Endothelial cell of umbilical vein (primary cell): ENCODE measurements around the gene GALNT10. TPM values are rescaled to one million over a fixed set of nuclear protein-coding genes. Genes with fewer than 3 reads are reported as not detected.

ENCODE experiments used
- BruUV-seq: library from RNA; stranded (reverse); fragments of 400-500 nt; replicated peaks from 2 replicates; lab custom pipeline; 2021; lab: Mats Ljungman, UMichigan
- CTCF ChIA-PET: fragments of 300-600, 350-600 bp; sonication (Branson Sonifier 250); formaldehyde crosslinking; loops from one replicate; lab custom pipeline; 2021; ENCODE audit warnings: antibody characterized with exemption, inconsistent platforms; lab: Charles Lee
- POLR2A ChIA-PET: fragments of 300-600, 350-600 bp; sonication (Branson Sonifier 250); formaldehyde crosslinking; loops from one replicate; lab custom pipeline; 2021; ENCODE audit warnings: antibody characterized with exemption, inconsistent platforms; lab: Charles Lee
- DNase-seq: peaks from one replicate; pipeline ENCODE4 v3.0.0-alpha.2; 2011; ENCODE audit warnings: low read depth, low spot score
- FAIRE-seq: peaks from 2 replicates; lab custom pipeline; 2011; peaks lifted over from hg19 to GRCh38; lab: Jason Lieb, UNC
- H2AFZ ChIP-seq: 2 replicates; pipeline ENCODE4 v1.6.0; 2012; ENCODE audit warnings: low read depth, low read length, control low read depth, inconsistent platforms
- H3K27ac ChIP-seq: 2 replicates; pipeline ENCODE4 v1.5.1; 2011; ENCODE audit warnings: low read depth, mild to moderate bottlenecking, control low read depth, low read length, moderate library complexity; ENCODE audit not compliant: insufficient read depth
- H3K27me3 ChIP-seq, 2 experiments: 2 replicates each; pipeline versions ENCODE4 v1.6.0 to v1.6.1; 2011; ENCODE audit warnings: low read length in 2 of 2, mixed read lengths in 1 of 2; ENCODE audit not compliant: control insufficient read depth in 2 of 2, insufficient read depth in 2 of 2
- H3K36me3 ChIP-seq, 2 experiments: 2 replicates in 1 of 2; 3 replicates in 1 of 2; pipeline ENCODE4 v1.5.1; 2011; ENCODE audit warnings: low read length in 2 of 2, mild to moderate bottlenecking in 1 of 2, moderate library complexity in 1 of 2; ENCODE audit not compliant: control insufficient read depth in 2 of 2, insufficient read depth in 2 of 2; ENCODE audit errors: extremely low read depth in 1 of 2
- H3K4me1 ChIP-seq: 3 replicates; pipeline ENCODE4 v1.5.1; 2011; ENCODE audit warnings: mild to moderate bottlenecking, low read length; ENCODE audit not compliant: control insufficient read depth, insufficient read depth; ENCODE audit errors: extremely low read depth
- H3K4me2 ChIP-seq: 2 replicates; pipeline ENCODE4 v1.6.1; 2011; ENCODE audit warnings: low read length, control low read depth, mixed read lengths; ENCODE audit not compliant: insufficient read depth
- H3K4me3 ChIP-seq, 3 experiments: fragments of 200-600 bp in 1 of 3; sonication (generic), shearing (Covaris generic) in 1 of 3; replicated peaks in 1 of 3; 2 replicates each; pipeline ENCODE4 v1.5.1; 2011 to 2016; ENCODE audit warnings: control low read depth in 3 of 3, low read length in 3 of 3, mild to moderate bottlenecking in 2 of 3, inconsistent platforms in 1 of 3, low read depth in 1 of 3, moderate library complexity in 1 of 3; ENCODE audit not compliant: insufficient read depth in 1 of 3
- H3K79me2 ChIP-seq: 2 replicates; pipeline ENCODE4 v1.6.0; 2012; ENCODE audit warnings: low read length, inconsistent platforms; ENCODE audit not compliant: control insufficient read depth, insufficient read depth
- H3K9ac ChIP-seq: replicated peaks from 2 replicates; pipeline ENCODE3; 2011; ENCODE audit warnings: low read length, control low read depth; ENCODE audit not compliant: insufficient read depth; ENCODE audit errors: extremely low read depth
- H3K9me1 ChIP-seq: replicated peaks from 3 replicates; pipeline ENCODE4 v1.6.0; 2011; ENCODE audit warnings: mild to moderate bottlenecking, low read length; ENCODE audit not compliant: control insufficient read depth, insufficient read depth; ENCODE audit errors: extremely low read depth
- H3K9me3 ChIP-seq: replicated peaks from 2 replicates; pipeline ENCODE4 v1.5.1; 2012; ENCODE audit warnings: low read length, inconsistent platforms; ENCODE audit not compliant: control insufficient read depth, insufficient read depth
- H4K20me1 ChIP-seq: replicated peaks from 2 replicates; pipeline ENCODE3; 2011; ENCODE audit warnings: mild to moderate bottlenecking, low read length; ENCODE audit not compliant: control insufficient read depth, insufficient read depth; ENCODE audit errors: extremely low read depth
- EZH2 ChIP-seq: IDR thresholded peaks from 2 replicates; pipeline ENCODE4 v1.6.1; 2012; ENCODE audit warnings: borderline replicate concordance, low read depth, mild to moderate bottlenecking, moderate library complexity, low read length, inconsistent platforms; ENCODE audit not compliant: severe bottlenecking
- FOS ChIP-seq: IDR thresholded peaks from 2 replicates; pipeline ENCODE4 v1.6.1; 2011; ENCODE audit warnings: mild to moderate bottlenecking, low read length, moderate library complexity, borderline replicate concordance; ENCODE audit not compliant: insufficient read depth
- GATA2 ChIP-seq: IDR thresholded peaks from 2 replicates; pipeline ENCODE4 v1.7.0; 2011; ENCODE audit warnings: low read depth, mild to moderate bottlenecking, moderate library complexity, mixed read lengths, low read length; ENCODE audit not compliant: insufficient read length, insufficient read depth
- JUN ChIP-seq: IDR thresholded peaks from 2 replicates; pipeline ENCODE4 v1.6.1; 2011; ENCODE audit warnings: borderline replicate concordance, low read depth; ENCODE audit not compliant: insufficient read length, insufficient read depth
- MYC ChIP-seq: IDR thresholded peaks from one replicate; pipeline ENCODE4 v1.6.1; 2011; ENCODE audit warnings: mild to moderate bottlenecking, low read depth, low read length
- POLR2A ChIP-seq: IDR thresholded peaks from 2 replicates; pipeline ENCODE4 v1.6.1; 2012; ENCODE audit warnings: low read depth, mild to moderate bottlenecking, control low read depth, low read length
- POLR2AphosphoS5 ChIP-seq: IDR thresholded peaks from 2 replicates; pipeline ENCODE4 v1.6.1; 2012; ENCODE audit warnings: low read depth, mild to moderate bottlenecking, control low read depth, low read length, moderate library complexity; ENCODE audit not compliant: insufficient read depth
- dilution Hi-C: fragments of 300-500 bp; cut with MboI; formaldehyde crosslinking; loops from one replicate; pipeline ENCODE4 v1.15.0; 2019; ENCODE audit warnings: low sequenced_read_pairs; ENCODE audit not compliant: extremely low pct_ligation_motif_present
- intact Hi-C: fragments of 100-400 bp; cut with micrococcal nuclease; formaldehyde crosslinking; loops from one replicate; pipeline ENCODE4 v1.10.0; 2022
- polyA plus RNA-seq, 4 experiments: library from polyadenylated mRNA; depleted of rRNA in 3 of 4; stranded (reverse) in 3 of 4; unstranded in 1 of 4; fragments of >200 nt; gene quantifications; 2 replicates each; pipeline versions ENCODE4 v1.2.1 to v1.2.3, GENCODE V29; 2011 to 2012; ENCODE audit warnings: missing spikeins in 1 of 4
- total RNA-seq: library from RNA; stranded (reverse); gene quantifications from 2 replicates; pipeline ENCODE4 v1.2.3, GENCODE V29; 2021
- TF ChIP-seq, protein P1 (sequence below), 2 donors: IDR thresholded peaks; 1 replicate in 1 of 2; 2 replicates in 1 of 2; pipeline ENCODE4 v1.5.1; 2011; ENCODE audit warnings: low read length in 2 of 2, mild to moderate bottlenecking in 2 of 2, moderate library complexity in 2 of 2, control low read depth in 1 of 2, inconsistent platforms in 1 of 2, low read depth in 1 of 2; ENCODE audit not compliant: insufficient read depth in 1 of 2; ENCODE audit errors: extremely low read depth in 1 of 2
- TF ChIP-seq, protein P2 (sequence below): IDR thresholded peaks from 2 replicates; pipeline ENCODE4 v1.6.1; 2011; ENCODE audit not compliant: insufficient read depth, insufficient read length

The GALNT10 gene
- total and polyA plus RNA-seq, 2 donors (not counting 3 experiments of a cell fraction or from before 2014, with no cell fraction given): 70.2 to 77.6 TPM

DNA sequence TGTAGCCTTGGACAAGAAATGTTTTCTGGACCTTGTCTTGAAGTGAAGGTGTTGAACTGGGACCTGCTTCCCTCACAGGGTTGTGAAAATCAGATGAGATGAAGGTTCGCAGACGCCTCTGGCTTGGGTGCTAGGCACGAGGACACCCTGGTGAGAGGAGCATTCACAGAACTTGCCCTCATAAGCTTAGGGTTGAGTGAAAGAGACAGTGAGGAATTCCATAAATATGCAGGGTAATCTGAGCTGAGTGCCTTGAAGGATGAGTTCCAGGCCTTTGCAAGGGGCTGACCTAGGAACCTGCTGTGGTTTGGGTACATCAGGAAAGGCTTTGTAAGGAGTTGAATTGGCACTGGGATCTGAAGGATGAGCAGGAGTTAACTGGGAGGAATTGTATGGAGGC lies 179.6 kb downstream of the GALNT10 start:
- FAIRE-seq: no peak
- ChIA-PET CTCF (interaction anchor here (1.5 kb wide), 1 partner anchor 34 kb away, joined by 3 read pairs; no protein-coding TSS in a partner anchor), POLR2A (no interaction called here)

GRCh38 chr5:154370813-154371212 lies 180.3 kb downstream of the GALNT10 start:
- intact Hi-C loops: no loop called here
- dilution Hi-C loops: no loop called here
- DNase-seq (no peak), FAIRE-seq (no peak)
- no peak for TF ChIP-seq MYC
- TF ChIP-seq, protein P1, sequence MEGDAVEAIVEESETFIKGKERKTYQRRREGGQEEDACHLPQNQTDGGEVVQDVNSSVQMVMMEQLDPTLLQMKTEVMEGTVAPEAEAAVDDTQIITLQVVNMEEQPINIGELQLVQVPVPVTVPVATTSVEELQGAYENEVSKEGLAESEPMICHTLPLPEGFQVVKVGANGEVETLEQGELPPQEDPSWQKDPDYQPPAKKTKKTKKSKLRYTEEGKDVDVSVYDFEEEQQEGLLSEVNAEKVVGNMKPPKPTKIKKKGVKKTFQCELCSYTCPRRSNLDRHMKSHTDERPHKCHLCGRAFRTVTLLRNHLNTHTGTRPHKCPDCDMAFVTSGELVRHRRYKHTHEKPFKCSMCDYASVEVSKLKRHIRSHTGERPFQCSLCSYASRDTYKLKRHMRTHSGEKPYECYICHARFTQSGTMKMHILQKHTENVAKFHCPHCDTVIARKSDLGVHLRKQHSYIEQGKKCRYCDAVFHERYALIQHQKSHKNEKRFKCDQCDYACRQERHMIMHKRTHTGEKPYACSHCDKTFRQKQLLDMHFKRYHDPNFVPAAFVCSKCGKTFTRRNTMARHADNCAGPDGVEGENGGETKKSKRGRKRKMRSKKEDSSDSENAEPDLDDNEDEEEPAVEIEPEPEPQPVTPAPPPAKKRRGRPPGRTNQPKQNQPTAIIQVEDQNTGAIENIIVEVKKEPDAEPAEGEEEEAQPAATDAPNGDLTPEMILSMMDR (IDR thresholded peaks at IDR 0.05; ENCODE audit: extremely low read depth in 1 of 2, insufficient read depth in 1 of 2, low read depth in 1 of 2, low read length in 2 of 2): no peak
- no peak for TF ChIP-seq EZH2
- no peak for TF ChIP-seq POLR2A
- TF ChIP-seq GATA2: no peak
- TF ChIP-seq JUN: no peak
- no peak for TF ChIP-seq POLR2AphosphoS5
- TF ChIP-seq, protein P2, sequence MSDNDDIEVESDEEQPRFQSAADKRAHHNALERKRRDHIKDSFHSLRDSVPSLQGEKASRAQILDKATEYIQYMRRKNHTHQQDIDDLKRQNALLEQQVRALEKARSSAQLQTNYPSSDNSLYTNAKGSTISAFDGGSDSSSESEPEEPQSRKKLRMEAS: no peak
- no peak for TF ChIP-seq FOS
- no TSS peak for BruUV-seq
- POLR2A ChIA-PET: no interaction called here
- H3K36me3 ChIP-seq: peaks cover 0 to 4% of the 10 kb centered on the region in 2 experiments
- H3K27me3 ChIP-seq: no peaks in the 10 kb centered on the region
- no peaks in the 10 kb centered on the region for H3K9me1 ChIP-seq
- H3K4me2 ChIP-seq: no peak overlapping the region
- H3K9me3 ChIP-seq: no peaks in the 10 kb centered on the region
- peaks cover 43% of the 10 kb centered on the region for H3K4me1 ChIP-seq
- H3K4me3 ChIP-seq: no peak overlapping the region
- H3K79me2 ChIP-seq: no peaks in the 10 kb centered on the region
- H3K27ac ChIP-seq: no peak overlapping the region
- no peak overlapping the region for H3K9ac ChIP-seq
- CTCF ChIA-PET: interaction anchor here (1.5 kb wide), 1 partner anchor 33 kb away, joined by 3 read pairs; no protein-coding TSS in a partner anchor
- no peaks in the 10 kb centered on the region for H4K20me1 ChIP-seq
- no peak overlapping the region for H2AFZ ChIP-seq

More for the DNA sequence above, 179.6 kb downstream of the GALNT10 start:
- H3K27ac ChIP-seq: no peak overlapping the region
- no TSS peak for BruUV-seq
- H3K9ac ChIP-seq: no peak overlapping the region
- peaks cover 0 to 4% of the 10 kb centered on the region in 2 experiments for H3K36me3 ChIP-seq
- H3K79me2 ChIP-seq: no peaks in the 10 kb centered on the region
- H3K4me1 ChIP-seq: peaks cover 50% of the 10 kb centered on the region
- no peaks in the 10 kb centered on the region for H3K9me3 ChIP-seq
- no peaks in the 10 kb centered on the region for H4K20me1 ChIP-seq
- no peak overlapping the region for H3K4me2 ChIP-seq
- H3K9me1 ChIP-seq: no peaks in the 10 kb centered on the region
- dilution Hi-C loops: no loop called here
- intact Hi-C loops: no loop called here
- TF ChIP-seq GATA2: no peak
- TF ChIP-seq MYC: no peak
- H2AFZ ChIP-seq: no peak overlapping the region
- no peaks in the 10 kb centered on the region for H3K27me3 ChIP-seq
- DNase-seq: no peak
- no peak overlapping the region for H3K4me3 ChIP-seq
